ENCODE data around the gene STX2. TPM values are rescaled to one million over a fixed set of nuclear protein-coding genes. Genes with fewer than 3 reads are reported as not detected.
A peak's percentile ranks its signal among the peaks of the same experiment; 100 is the strongest.

The STX2 gene
- total RNA-seq, 4 donors from 2014 or later: 46.6 to 80.8 (median 49.1) TPM

GRCh38 chr12:130775953-130776856, 62.8 kb downstream of the STX2 start:
- WGBS: 3% methylated on average over 33 of the region's 41 CpGs
- TF ChIP-seq POLR2AphosphoS5 (IDR thresholded peaks at IDR 0.05): peak in 1 of 2 donors; percentile 14
- TF ChIP-seq POLR2A (IDR thresholded peaks at IDR 0.05; ENCODE audit: low read depth): no peak
- TF ChIP-seq EP300 (IDR thresholded peaks at IDR 0.05): no peak
- TF ChIP-seq CTCF (IDR thresholded peaks at IDR 0.05): no peak
- Histone ChIP-seq H3K9me3 (no peaks in the 10 kb centered on the region), H3K36me3 (peaks cover 0 to 14% (median 7%) of the 10 kb centered on the region in 4 donors), H3K4me3 (peak overlapping the region; percentile 34 to 53 (median 42)), H3K27ac (replicated peaks in 1 of 4) (peak overlapping the region in 1 of 4 donors; percentile 30), H3K4me1 (peaks cover 14 to 19% (median 16%) of the 10 kb centered on the region in 4 donors), H3K27me3 (no peaks in the 10 kb centered on the region)
- DNase-seq (ENCODE audit: extremely low spot score): no peak
- intact Hi-C loops (cut with DNase I): no loop called here

- WGBS: 78% methylated on average over 7 of the region's 7 CpGs
- DNase-seq (ENCODE audit: extremely low spot score): no peak
- Histone ChIP-seq H3K4me3 (no peak overlapping the region), H3K27me3 (no peaks in the 10 kb centered on the region), H3K36me3 (no peaks in the 10 kb centered on the region), H3K27ac (replicated peaks in 1 of 4) (no peak overlapping the region), H3K9me3 (no peaks in the 10 kb centered on the region), H3K4me1 (peaks cover 0 to 1% (median under 1%) of the 10 kb centered on the region in 4 donors)
- TF ChIP-seq CTCF (IDR thresholded peaks at IDR 0.05) (no peak), POLR2AphosphoS5 (IDR thresholded peaks at IDR 0.05) (no peak), EP300 (IDR thresholded peaks at IDR 0.05) (no peak), POLR2A (IDR thresholded peaks at IDR 0.05; ENCODE audit: low read depth) (no peak)
- intact Hi-C loops (cut with DNase I): no loop called here
Observed at GRCh38 chr12:130770413-130771028, 68.5 kb downstream of the STX2 start.

- H3K27me3 ChIP-seq: peaks cover 0 to 7% (median 0%) of the 10 kb centered on the region in 4 donors
- no peak overlapping the region for H3K27ac ChIP-seq (replicated peaks in 1 of 4)
- no peaks in the 10 kb centered on the region for H3K4me1 ChIP-seq
- no peak for DNase-seq (ENCODE audit: extremely low spot score)
- H3K4me3 ChIP-seq: no peak overlapping the region
- no peaks in the 10 kb centered on the region for H3K36me3 ChIP-seq
- WGBS: 79% methylated on average over 9 of the region's 9 CpGs
- TF ChIP-seq POLR2AphosphoS5 (IDR thresholded peaks at IDR 0.05) (no peak), CTCF (IDR thresholded peaks at IDR 0.05) (no peak)
- intact Hi-C loops (cut with DNase I): no loop called here
- H3K9me3 ChIP-seq: no peaks in the 10 kb centered on the region
Observed at GRCh38 chr12:130768120-130768519, 70.9 kb downstream of the STX2 start.

GRCh38 chr12:130766470-130766869, 72.6 kb downstream of the STX2 start:
- Histone ChIP-seq H3K4me3 (no peak overlapping the region), H3K9me3 (no peaks in the 10 kb centered on the region), H3K27me3 (peaks cover 0 to 23% (median 0%) of the 10 kb centered on the region in 4 donors), H3K36me3 (no peaks in the 10 kb centered on the region), H3K4me1 (peaks cover 0 to 3% (median 0%) of the 10 kb centered on the region in 4 donors), H3K27ac (replicated peaks in 1 of 4) (no peak overlapping the region)
- no peak for TF ChIP-seq POLR2AphosphoS5 (IDR thresholded peaks at IDR 0.05)
- TF ChIP-seq POLR2A (IDR thresholded peaks at IDR 0.05; ENCODE audit: low read depth): no peak
- TF ChIP-seq EP300 (IDR thresholded peaks at IDR 0.05): no peak
- no peak for TF ChIP-seq CTCF (IDR thresholded peaks at IDR 0.05)
- intact Hi-C loops (cut with DNase I): no loop called here
- DNase-seq (ENCODE audit: extremely low spot score): no peak
- 86% methylated on average over 2 of the region's 2 CpGs for WGBS

All from esophagus muscularis mucosa (tissue), 4 donors.